Left lung (tissue), 10 donors: ENCODE results near the gene MED9. TPM values are rescaled to one million over a fixed set of nuclear protein-coding genes. Genes with fewer than 3 reads are reported as not detected.

Experiments used
- ATAC-seq: fragments of 200-7000 bp; cut with Tn5 transposase; one replicate; pipeline ENCODE4 v1.9.1; 2020; ENCODE audit warnings: moderate library complexity
- DNase-seq, 4 donors: peaks; one replicate each; pipeline ENCODE4 v3.0.0-alpha.2; 2013 to 2020
- H3K27ac ChIP-seq, 2 donors: fragments of 200-600 bp; sonication (generic) in 1 of 2; one replicate each; pipeline versions ENCODE4 v1.5.0 to v1.8.0; 2020 to 2021
- H3K27me3 ChIP-seq, 2 donors: fragments of 200-600 bp; sonication (generic) in 1 of 2; one replicate each; pipeline versions ENCODE4 v1.5.0 to v1.8.0; 2020 to 2021
- H3K36me3 ChIP-seq, 2 donors: fragments of 200-600 bp; sonication (generic) in 1 of 2; one replicate each; pipeline versions ENCODE4 v1.5.0 to v1.8.0; 2020 to 2021
- H3K4me1 ChIP-seq, 2 donors: fragments of 200-600 bp; one replicate each; pipeline ENCODE4 v1.8.0; 2021
- H3K4me3 ChIP-seq, 2 donors: fragments of 200-600 bp; sonication (generic) in 1 of 2; one replicate each; pipeline versions ENCODE4 v1.5.0 to v1.8.0; 2020 to 2021; ENCODE audit warnings: mild to moderate bottlenecking in 1 of 2
- H3K9me3 ChIP-seq, 2 donors: fragments of 200-600 bp; sonication (generic) in 1 of 2; one replicate each; pipeline versions ENCODE4 v1.5.0 to v1.8.0; 2020 to 2021
- CTCF ChIP-seq, 2 donors: fragments of 200-600 bp; sonication (generic) in 1 of 2; IDR thresholded peaks; one replicate each; pipeline versions ENCODE4 v1.5.0 to v1.8.0; 2021; ENCODE audit warnings: antibody characterized with exemption in 2 of 2
- intact Hi-C, 2 donors: fragments of 100-400 bp; cut with DNase I; formaldehyde crosslinking; loops; one replicate each; pipeline versions ENCODE4 v1.11.2 to v1.14.2; 2022
- polyA plus RNA-seq, 6 donors: library from polyadenylated mRNA; unstranded; fragments of 120-200 nt; gene quantifications; one replicate each; pipeline ENCODE4 v1.2.1, GENCODE V29; 2013; ENCODE audit not compliant: insufficient read length in 6 of 6
- total RNA-seq, 2 donors: library from RNA; stranded (reverse); fragmentation: NEBNext Ultra II Directional; extraction: Animal tissue kit (Norgen Biotek cat#: 25700); gene quantifications; one replicate each; pipeline ENCODE4 v1.2.1, GENCODE V29; 2021
- donor health status: DM: no; HTN: yes; CAD: no.
- donor health status: DM: no; HTN: no; CAD: no.

MED9 gene
- total and polyA plus RNA-seq, 8 donors: 11.5 to 17.1 (median 16.2) TPM

GRCh38 chr17:17492085-17492484 is 15.3 kb downstream of the MED9 start:
- intact Hi-C loops: loop anchor here in 1 of 2 donors (10.0 kb wide), 1 partner anchor 137 kb away; no protein-coding TSS in a partner anchor
- Histone ChIP-seq H3K4me3 (no peak overlapping the region), H3K9me3 (no peaks in the 10 kb centered on the region), H3K36me3 (peaks cover 0 to 43% of the 10 kb centered on the region in 2 donors), H3K27ac (no peak overlapping the region), H3K27me3 (peaks cover 0 to 21% of the 10 kb centered on the region in 2 donors), H3K4me1 (peaks cover 10 to 31% of the 10 kb centered on the region in 2 donors)
- DNase-seq (no peak), ATAC-seq (no peak)
- no peak for TF ChIP-seq CTCF (IDR thresholded peaks at IDR 0.05)

GRCh38 chr17:17492571-17492970 is 15.8 kb downstream of the MED9 start:
- H3K9me3 ChIP-seq: no peaks in the 10 kb centered on the region
- peaks cover 0 to 38% of the 10 kb centered on the region in 2 donors for H3K36me3 ChIP-seq
- no peak overlapping the region for H3K27ac ChIP-seq
- peaks cover 0 to 21% of the 10 kb centered on the region in 2 donors for H3K27me3 ChIP-seq
- intact Hi-C loops: loop anchor here in 1 of 2 donors (10.0 kb wide), 1 partner anchor 138 kb away; no protein-coding TSS in a partner anchor
- ATAC-seq (no peak), DNase-seq (no peak)
- H3K4me1 ChIP-seq: peaks cover 10 to 34% of the 10 kb centered on the region in 2 donors
- TF ChIP-seq CTCF (IDR thresholded peaks at IDR 0.05): no peak
- no peak overlapping the region for H3K4me3 ChIP-seq

- Histone ChIP-seq H3K27ac (no peak overlapping the region), H3K36me3 (peaks cover 0 to 29% of the 10 kb centered on the region in 2 donors), H3K9me3 (no peaks in the 10 kb centered on the region), H3K4me1 (peaks cover 10 to 34% of the 10 kb centered on the region in 2 donors), H3K4me3 (no peak overlapping the region), H3K27me3 (peaks cover 0 to 21% of the 10 kb centered on the region in 2 donors)
- ATAC-seq (no peak), DNase-seq (peak in 1 of 4 donors; percentile 73)
- no peak for TF ChIP-seq CTCF (IDR thresholded peaks at IDR 0.05)
- intact Hi-C loops: loop anchor here in 1 of 2 donors (10.0 kb wide), 1 partner anchor 139 kb away; no protein-coding TSS in a partner anchor
Measured at GRCh38 chr17:17493249-17493985, 16.6 kb downstream of the MED9 start.

GRCh38 chr17:17493986-17494466 is 17.2 kb downstream of the MED9 start:
- Histone ChIP-seq H3K36me3 (peaks cover 0 to 23% of the 10 kb centered on the region in 2 donors), H3K27ac (no peak overlapping the region), H3K9me3 (no peaks in the 10 kb centered on the region), H3K4me3 (peak overlapping the region in 1 of 2 donors; percentile 59), H3K27me3 (peaks cover 0 to 21% of the 10 kb centered on the region in 2 donors), H3K4me1 (peaks cover 10 to 34% of the 10 kb centered on the region in 2 donors)
- no peak for TF ChIP-seq CTCF (IDR thresholded peaks at IDR 0.05)
- intact Hi-C loops: loop anchor here in 1 of 2 donors (10.0 kb wide), 1 partner anchor 139 kb away; no protein-coding TSS in a partner anchor
- no peak for ATAC-seq
- DNase-seq: no peak

- ATAC-seq: no peak
- Histone ChIP-seq H3K9me3 (no peaks in the 10 kb centered on the region), H3K4me1 (peaks cover 10 to 34% of the 10 kb centered on the region in 2 donors), H3K27me3 (peaks cover 0 to 21% of the 10 kb centered on the region in 2 donors), H3K36me3 (peaks cover 0 to 22% of the 10 kb centered on the region in 2 donors), H3K4me3 (peak overlapping the region; percentile 51 to 59), H3K27ac (peak overlapping the region; percentile 34 to 82)
- intact Hi-C loops: loop anchor here in 1 of 2 donors (10.0 kb wide), 1 partner anchor 140 kb away; no protein-coding TSS in a partner anchor
- no peak for DNase-seq
- TF ChIP-seq CTCF (IDR thresholded peaks at IDR 0.05): no peak
Measured at GRCh38 chr17:17494499-17494869, 17.7 kb downstream of the MED9 start.
